DMS79 (cell line): ENCODE results near the gene STYXL1.
"Not testable (repeated sequence)": the region's sequence is repeated elsewhere in the genome, so short reads cannot be mapped to it uniquely, and the experiment has no call there.

Experiments
- DNase-seq: peaks from one replicate; lab custom pipeline; 2025; lab: John Stamatoyannopoulos, UW

STYXL1 gene

GRCh38 chr7:76029682-76030081, 18.1 kb downstream of the STYXL1 start:
- not testable (repeated sequence) for DNase-seq

DNA sequence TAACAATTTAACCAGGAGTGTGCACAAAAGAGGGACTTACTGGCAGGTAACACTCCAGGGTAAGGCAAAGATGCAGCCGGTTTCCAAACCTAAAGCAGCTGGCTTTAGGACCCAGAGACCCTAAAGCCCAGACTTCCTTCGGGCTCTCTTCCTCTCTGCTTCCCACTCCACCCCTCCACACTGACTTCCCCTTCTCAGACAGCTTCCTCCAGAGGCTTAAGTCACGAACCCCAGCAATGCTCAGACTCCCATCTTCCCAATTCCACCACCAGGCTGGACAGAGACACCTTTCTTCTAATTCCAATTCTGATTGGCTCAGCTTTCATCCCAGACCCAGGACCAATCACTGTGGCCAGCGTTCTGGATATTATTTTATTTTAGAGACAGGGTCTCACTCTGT, 24.8 kb downstream of the STYXL1 start:
- no peak for DNase-seq

DNA sequence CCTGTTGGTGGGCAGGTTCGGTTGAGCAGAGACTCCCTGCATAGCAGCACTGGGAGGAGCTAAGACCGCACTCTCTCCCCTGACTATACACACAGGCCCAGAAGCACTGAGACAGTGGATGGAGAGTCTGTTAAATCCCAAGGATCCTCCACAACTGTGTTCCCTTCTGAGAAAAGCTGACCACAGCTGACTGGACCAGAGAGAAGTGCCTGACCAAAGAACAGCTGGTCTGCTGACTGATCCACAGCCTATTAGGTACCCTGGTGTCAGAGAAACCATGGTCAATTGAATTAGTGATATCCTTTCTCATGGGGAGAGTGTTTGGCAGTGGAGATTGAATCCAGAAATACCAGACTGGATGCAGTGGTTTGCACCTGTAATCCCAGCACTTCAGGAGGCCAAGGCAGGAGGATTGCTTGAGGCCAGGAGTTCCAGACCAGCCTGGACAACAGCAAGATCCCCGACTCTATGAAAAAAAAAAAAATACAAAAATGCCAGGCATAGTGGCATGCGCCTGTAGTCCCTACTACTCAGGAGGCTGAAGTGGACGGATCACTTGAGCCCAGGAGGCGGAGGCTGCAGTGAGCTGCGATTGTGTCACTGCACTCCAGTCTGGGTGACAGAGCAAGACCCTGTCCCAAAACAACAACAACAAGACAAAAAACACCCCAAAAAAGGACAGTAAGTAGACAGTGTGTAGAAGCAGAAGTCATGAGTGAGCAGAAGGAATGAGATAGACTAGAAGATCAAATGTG, 25.6 kb downstream of the STYXL1 start:
- no peak for DNase-seq

DNA sequence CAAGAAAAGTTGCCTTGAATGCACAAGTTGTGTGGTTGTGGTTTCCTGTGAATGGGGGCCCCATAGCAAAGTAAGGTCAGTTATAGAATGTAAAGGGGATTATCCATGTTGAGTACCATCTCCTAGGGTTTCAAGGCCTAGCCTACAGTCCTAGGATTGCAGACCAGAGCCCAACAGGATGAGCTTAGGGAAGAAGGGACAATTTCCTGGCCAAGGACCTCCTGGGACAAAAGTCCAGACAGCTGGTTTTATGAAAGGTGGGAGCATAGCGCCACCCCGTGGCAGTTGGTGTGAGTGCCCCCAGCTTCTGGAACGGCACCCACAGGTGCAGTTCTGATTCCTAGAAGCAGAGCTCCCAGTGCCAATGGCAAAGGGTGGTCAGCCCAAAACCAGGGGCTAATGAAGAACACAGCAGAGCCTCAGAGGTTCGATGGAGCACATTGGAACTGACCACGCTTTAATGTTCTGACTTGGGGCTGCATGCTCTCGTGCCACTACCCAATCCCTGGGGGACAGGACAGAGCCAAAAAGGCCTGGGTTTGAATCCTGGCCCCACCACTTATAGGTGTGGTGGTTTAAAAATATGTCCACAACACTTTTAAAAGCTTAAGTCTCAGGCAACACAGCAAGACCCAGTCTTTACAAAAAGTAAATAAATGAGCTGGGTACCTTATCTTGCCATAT, 27.6 kb downstream of the STYXL1 start:
- DNase-seq: peak; percentile 2

DNA sequence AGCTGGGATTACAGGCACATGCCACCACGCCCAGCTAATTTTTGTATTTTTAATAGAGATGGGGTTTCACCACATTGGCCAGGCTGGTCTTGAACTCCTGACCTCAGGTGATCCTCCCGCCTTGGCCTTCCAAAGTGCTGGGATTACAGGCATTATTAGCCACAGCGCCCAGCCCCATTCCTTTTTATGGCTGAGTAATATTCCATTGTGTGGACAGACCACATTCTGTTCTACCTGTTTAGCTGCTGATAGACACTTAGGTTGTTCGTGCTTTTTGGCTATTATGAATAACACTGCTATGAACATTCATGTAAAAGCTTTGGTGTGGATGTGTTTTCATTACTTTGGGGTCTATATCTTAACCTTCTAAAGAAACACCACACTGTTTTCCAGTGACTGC, 29.3 kb downstream of the STYXL1 start:
- not testable (repeated sequence) for DNase-seq

GRCh38 chr7:76016191-76016947, 31.4 kb downstream of the STYXL1 start:
- no peak for DNase-seq

GRCh38 chr7:76011442-76011861, 36.3 kb downstream of the STYXL1 start:
- no peak for DNase-seq

DNA sequence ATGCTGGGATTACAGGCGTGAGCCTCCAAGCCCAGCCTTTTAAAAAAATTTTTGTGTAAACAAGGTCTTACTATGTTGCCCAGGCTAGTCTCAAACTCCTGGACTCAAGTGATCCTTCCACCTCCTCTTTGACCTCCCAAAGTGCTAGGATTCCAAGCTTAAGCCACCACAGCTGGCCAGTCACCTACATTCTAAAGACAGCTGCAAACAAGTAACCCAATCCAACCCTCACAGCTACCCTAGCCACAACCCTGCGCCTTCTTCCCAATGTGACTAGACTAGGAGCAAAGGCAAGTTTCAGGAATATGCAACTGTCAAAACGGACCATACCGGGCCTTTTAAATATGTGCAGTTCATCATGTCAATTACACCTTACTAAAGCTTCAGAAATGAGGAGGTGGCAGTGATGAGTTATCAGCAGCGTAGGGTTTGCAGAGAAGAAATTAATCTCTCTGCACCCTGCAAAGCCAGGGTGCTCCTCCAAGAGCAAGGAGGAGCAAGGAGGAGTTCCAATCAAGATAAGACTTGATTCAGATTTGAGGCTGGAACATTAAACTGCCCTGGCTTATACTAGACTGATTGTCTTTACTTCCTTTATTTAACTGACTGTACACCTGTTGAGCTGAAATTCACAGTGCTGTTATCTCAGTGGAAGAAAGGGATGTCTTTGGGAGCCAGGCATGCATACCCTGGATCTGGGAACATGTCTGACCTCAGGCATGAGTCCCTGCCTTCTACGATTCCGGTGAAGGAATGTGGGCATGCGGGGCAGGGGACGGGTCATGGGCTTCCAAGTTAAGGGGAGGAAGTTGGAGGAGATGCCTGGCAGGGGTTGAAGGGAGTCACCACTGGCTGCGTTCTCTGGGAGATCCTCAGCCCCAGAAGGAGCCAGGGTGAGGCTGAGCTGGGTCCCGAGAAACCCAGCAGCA, 37.9 kb downstream of the STYXL1 start:
- DNase-seq: no peak

DNA sequence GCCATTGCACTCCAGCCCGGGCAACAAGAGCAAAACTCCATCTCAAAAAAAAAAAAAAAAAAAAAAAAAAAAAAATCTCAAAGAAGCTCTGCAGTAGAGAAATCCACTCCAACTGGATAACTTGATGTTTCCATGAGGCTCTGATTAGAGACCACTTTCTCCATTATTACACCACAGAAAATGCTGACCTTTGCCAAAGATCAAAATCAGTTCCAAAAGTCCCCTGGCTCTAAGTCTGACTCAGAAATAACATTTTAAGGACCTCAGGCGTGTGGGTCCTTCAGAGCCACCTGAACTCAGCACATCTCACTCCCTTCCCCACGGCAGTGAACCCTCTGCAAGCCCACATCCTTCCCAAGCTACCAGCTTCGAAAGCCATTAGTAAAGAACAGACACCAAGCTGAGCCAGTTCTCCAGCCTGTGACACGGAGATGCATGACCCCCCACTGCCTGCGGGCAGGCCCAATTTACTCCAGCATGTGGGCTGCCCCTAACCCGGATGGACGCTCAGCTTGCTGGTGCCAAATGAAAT, 39.6 kb downstream of the STYXL1 start:
- no peak for DNase-seq

GRCh38 chr7:76005004-76005403, 42.8 kb downstream of the STYXL1 start:
- not testable (repeated sequence) for DNase-seq

GRCh38 chr7:76003351-76003750, 44.4 kb downstream of the STYXL1 start:
- DNase-seq: no peak

DNA sequence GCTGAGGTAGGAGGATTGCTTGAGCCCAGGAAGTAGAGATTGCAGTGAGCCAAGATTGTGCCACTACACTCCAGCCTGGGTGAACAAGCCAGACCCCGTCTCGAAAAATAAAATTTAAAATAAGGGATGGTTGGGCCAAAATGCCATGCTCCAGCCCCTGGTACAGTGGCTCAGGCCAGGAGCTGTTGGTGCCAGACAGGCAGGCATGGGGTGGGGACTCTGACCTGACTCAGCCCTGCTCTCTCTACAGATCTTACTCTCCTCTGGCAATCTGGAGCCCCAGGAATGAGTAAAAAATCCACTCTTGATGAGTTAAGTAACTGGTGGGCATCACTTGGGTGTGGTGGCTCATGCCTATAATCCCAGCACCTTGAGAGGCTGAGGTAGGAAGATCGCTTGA, 45.0 kb downstream of the STYXL1 start:
- DNase-seq: no peak

GRCh38 chr7:76002139-76002538, 45.7 kb downstream of the STYXL1 start:
- no peak for DNase-seq

- no peak for DNase-seq
Observed at GRCh38 chr7:76000566-76000965, 47.2 kb downstream of the STYXL1 start.

DNA sequence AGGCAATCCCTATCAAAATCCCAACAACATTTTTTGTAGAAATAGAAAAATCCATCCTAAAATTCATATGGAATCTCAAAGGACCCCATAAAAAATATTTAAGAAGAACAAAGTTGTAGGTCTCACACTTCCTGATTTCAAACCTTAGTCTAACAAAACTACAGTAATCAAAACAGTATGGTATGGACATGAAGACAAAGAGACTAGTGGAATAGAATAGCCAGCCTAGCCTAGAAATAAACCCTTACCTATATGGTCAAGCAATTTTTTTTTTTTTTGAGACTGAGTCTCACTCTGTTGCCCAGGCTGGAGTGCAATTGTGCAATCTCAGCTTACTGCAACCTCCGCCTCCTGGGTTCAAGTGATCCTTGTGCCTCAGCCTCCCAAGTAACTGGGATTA, 49.8 kb downstream of the STYXL1 start:
- DNase-seq: no peak

GRCh38 chr7:75996476-75996875, 51.3 kb downstream of the STYXL1 start:
- DNase-seq: no peak

DNA sequence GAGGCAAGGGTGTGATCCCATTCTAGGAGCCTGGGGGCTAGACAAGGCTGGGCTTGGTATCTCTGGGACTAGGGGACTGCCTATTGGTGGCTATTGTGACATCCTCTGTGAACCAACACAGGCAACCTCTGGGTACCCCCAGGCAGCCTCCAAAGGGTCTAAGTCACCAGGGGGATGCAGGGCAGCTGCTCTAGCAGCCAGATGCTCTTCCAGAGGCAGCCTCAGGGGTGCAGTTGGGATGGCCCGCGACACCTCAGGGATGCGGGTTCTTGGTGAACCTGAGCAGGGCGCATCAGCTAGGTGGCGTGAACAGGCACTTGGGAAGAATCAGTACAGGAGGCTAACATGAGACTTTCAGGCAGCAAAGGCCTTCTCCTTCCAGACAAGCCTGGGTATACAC, 51.8 kb downstream of the STYXL1 start:
- no peak for DNase-seq

DNA sequence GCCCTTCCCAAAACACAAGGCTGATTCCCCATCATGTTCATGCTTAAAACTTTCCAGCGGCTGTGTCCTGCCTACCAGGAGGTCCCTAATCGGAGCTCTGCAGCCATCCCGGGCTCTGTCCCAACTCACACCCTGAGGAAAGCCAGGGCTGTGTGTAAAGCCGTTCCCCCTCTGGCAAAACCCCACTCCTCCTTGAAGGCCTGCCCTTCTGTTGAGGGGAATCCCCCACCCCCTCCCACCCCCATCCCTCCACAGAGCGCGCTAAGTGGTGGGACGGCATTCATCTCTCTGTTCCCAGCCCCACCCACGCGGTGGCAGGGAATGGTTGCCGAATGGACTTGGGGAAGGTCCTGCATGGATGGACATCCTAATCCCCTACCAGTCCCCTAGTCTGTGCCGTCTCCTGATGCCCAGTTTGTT, 52.7 kb downstream of the STYXL1 start:
- no peak for DNase-seq

DNA sequence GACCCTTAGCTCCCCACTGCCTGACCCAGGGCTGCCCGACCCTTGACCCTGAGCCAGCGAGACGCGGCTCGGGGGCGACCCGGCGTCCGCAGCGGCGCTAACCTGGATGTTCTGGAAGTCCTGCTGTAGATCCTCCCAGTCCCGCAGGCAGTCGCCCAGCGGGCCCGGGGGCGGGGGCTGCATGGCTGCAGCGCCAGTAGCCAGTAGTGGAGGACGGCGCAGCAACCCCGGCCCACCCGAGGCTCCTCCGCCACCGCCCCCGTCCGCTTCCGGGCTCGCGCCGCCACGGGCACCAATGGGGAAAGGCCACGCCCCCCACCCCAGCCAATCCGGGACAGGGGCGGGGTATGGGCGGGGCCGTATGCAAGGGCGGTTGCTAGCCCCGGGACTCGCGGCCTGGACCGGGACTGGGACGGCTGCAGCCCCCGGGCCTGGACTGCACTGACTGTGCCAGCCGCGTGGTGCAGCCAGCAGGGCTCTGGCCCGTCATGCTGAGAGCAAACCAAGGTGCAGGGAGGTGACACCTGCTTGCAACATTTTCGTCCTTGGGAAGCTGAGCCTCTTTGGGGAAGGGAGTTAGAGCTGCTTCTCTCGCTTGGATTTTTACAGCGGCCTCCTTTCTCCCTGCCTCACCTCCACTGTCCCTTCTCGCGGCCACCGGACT, 53.3 kb downstream of the STYXL1 start, which contains the start of gene TMEM120A:
TSS of gene TMEM120A (minus strand) at position 208 of the 664 bp plus-strand sequence. CDS start at position 183, 25 bp downstream.
- peak; percentile 77 for DNase-seq

DNA sequence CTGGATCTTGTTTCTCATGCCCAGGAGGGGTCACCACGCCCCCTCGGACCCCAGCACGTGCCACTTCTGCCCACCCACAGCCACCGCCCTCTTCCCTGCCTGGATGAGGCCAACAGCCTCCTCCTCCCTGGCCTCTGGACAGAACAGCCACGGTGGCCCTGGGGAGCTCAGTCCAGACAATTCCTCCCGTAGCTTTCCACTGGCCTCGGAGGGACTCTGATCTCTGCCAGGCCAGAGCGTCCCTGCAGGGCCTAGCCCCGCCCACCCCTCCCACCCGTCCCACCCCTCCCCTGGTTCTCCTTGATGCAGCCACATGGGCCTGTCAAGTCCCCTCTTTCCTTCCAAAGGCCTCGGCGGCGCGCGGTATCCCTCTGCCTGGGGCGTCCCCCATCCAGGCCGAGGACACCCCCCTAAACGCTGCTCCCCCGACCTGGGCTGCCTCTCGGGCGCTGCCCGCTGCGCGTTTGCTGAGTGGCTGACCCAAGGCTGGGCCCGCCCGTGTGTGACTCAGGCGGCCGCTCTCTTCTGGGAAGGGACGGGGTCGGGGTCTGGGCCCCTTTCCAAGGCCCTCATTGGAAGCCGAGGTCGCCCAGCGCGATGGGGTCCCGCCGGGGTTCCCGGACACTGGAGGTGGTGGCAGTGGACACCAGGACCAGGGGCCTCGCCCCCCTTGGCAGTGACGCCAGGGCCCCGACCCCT, 54.0 kb downstream of the STYXL1 start:
- DNase-seq: no peak
